ENCODE results near the gene MAGT1.
"Not testable (repeated sequence)": the region's sequence is repeated elsewhere in the genome, so short reads cannot be mapped to it uniquely, and the experiment has no call there.

Gene MAGT1

DNA sequence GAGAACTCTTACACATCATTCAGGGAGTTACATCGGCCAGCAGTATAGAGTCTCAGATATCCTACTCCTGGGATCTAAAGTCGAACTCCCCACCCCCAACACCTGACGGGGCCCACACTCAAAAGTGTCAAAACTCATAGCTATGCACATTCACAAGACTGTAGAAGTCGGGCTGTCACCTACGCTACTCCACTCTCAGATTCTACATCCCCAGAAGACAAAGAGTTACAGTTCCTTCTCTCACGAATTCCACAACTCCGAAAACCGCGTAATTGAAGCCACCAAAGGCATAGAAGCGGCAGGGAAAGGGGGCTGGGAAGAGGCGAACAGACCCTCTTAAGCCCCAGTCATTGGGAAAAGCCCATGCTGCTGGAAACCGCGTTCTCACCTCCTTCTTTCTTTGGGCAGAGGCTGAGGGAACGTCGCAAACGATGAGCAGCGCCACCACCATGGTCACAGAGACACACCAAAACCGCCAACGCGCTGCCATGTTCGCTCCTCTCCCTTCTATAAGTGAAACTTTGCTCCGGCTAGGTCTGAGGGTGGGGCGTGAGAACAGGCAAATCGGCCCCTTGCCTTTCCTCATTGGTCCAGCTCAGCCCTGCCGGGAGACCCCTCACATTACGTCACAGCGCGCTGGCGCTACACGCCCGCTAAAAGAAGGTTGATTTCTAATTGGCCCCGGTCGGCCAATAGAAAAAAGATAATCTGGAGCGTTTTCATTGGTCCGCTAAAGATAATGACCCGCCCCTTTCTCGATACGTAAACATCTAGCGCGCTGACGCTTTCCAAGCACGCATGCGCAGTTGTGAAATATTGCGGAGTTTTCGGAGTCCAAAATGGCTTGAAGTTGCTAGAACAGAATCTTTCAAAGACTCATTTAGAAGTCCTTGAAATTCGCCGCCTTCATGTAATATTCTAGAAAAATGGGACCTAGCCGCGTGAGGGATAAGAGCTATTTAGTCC is at the start of gene MAGT1:
Gene MAGT1, minus strand, starts transcription at position 515 of the 966 bp plus-strand sequence. Its CDS starts 25 bp downstream, at position 490.
- peak; percentile 93 to 97 (median 96) for DNase-seq

DNA sequence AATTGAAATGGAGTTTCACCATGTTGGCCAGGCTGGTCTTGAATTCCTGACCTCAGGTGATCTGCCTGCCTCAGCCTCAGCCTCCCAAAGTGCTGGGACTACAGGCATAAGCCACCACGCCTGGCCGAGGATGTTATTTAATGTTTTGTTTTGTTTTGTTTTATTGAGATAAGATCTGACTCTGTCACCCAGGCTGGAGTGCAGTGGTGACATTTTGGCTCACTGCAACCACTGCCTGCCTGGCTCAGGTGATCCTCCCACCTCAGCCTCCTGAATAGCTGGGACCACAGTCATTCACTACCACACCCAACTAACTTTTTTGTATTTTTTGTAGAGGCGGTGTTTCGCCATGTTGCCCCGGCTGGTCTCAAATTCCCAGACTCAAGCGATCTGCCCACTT is 49.8 kb upstream of the MAGT1 start:
- DNase-seq, result not testable (repeated sequence)

DNA sequence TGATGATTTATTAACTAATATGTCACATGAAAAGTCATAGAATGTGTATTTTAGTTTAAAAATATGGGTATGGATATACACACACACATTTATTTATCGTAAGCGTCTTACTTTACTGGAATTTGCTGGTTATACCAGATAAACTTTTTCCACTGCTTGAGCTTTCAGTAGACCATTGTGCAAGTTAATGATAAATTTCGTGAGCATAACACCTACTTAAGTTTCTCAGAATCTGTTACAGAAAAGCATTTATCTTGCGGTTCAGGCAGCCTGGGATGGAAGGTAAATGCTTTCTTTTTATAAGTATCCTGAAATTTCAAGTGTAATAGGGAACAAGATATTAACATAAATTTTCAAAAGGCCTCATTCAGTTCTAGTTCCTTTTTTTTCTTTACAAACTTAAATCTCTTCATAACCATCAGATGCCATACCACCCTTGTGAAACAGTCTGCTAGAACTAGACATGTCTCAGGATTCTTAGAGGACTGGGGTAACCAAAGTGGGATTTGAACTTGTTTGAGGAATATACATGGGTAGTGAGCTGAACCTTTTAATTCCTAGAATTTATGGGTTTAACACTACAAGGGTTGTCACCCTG is 42.9 kb upstream of the MAGT1 start:
- DNase-seq, result no peak

DNA sequence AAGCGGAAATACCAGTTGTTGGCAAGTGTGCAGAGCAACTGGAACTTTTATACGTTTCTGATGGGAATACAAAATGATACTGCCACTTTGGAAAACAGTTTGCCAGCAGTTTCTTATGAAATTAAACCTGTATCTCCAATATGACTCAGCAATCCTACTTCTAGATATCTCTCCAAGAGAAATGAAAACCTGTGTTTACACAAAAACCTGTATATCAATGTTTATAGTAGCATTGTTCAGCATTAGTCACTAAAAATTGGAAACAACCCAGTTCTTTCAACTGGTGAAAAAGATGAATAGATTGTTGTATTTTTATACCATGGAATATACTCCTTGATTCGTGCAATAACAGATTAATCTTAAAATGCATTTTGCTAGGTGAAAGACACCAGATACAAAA is 42.1 kb upstream of the MAGT1 start:
- DNase-seq, result no peak

DNA sequence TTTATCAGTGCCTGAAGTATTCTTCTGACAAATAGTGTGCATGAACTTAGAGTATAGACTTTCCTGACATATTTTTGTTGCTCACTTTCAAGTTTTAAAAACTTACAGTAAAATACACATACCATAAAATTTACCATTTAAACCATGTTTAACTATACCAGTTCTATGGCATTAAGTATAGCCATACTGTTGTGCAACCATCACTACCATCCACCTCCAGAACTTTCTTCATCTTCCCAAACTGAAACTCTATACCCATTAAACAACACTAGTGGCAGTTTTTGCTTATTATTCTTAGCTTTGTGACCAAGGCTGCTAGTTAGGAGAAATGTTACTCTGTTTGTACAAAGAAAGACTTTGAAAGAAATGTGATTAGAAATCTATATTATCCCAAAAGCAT is 41.1 kb upstream of the MAGT1 start:
- DNase-seq, result no peak

DNA sequence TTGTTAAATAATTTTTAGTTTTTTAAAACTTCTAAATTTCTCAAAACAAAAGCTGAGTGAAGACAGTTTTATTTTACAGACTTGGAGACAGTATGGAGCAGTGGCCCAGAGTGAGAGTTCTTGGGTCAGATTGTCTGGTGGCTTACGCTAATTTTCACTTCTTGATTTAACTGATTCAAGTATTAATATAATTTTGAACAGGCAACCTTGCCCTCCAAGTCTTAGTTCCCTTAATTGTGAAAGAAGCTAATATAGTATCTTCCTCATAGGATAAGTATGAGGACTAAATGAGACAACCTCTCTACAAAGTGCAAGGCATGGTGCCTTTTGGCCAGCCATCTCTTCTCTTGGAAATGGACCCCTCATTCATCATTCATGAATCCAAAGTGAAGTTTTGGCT is 40.7 kb upstream of the MAGT1 start:
- DNase-seq, result peak in 1 of 3 donors; percentile 37

DNA sequence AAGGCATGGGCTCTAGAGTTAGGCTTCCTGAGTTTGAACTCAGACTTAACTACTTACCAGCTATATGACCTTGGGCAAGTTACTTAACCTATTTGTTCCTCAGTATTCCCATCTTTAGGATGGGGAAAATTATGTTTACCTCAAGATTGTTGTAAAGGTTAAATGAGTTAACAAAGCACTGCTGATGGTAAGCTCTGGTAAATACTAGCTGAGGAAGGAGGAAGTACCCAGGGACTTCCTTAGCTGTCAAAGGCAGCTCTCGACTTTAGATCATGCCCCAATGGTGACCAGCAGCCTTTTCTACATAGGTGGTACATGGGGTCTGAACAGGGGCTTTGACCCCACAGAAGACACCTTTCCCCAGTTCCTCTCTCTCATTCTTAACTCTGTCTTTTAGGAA is 35.3 kb upstream of the MAGT1 start:
- peak in 1 of 3 donors; percentile 32 for DNase-seq

DNA sequence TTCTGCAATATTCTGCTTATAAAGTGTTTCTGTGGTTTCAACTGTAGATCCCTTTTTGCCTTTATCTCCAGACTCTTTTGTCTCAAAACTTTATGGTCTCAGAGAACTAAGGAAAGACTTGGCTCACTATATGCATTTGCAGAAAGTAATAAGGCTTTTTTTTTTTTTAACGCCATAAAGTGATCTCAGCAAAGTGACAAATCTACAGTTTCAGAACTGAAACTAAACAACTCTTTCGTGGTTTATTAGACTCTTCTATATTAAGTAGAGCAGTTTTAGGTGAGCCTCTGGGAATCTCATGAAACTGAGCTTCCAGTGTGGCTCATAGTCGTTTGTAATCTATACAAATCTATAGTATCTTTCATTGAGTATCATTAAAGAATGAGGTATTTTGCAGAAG is 30.5 kb upstream of the MAGT1 start:
- DNase-seq, result peak in 1 of 3 donors; percentile 20

DNA sequence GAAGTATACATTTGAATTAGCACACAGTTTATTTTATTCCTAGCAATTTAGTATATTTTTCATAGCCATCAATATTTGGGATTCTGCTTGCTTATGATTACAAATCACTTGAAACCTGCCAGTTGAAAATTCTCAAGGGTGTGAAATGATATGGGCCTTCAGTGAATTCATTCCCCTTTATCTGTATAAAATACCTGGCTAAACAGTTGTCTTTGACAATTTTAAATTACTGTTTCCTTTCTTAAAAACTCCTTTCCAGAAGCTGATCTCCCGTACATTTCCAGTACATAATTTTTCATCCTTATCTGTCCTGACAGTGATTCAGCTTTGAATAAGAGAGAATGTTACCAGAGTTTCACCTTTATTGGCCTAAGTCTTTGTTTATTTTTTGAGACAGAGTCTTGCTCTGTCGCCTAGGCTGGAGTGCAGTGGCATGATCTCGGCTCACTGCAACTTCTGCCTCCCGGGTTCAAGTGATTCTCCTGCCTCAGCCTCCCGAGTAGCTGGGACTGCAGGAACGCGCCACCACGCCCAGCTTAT is 29.2 kb upstream of the MAGT1 start:
- DNase-seq, result no peak

DNA sequence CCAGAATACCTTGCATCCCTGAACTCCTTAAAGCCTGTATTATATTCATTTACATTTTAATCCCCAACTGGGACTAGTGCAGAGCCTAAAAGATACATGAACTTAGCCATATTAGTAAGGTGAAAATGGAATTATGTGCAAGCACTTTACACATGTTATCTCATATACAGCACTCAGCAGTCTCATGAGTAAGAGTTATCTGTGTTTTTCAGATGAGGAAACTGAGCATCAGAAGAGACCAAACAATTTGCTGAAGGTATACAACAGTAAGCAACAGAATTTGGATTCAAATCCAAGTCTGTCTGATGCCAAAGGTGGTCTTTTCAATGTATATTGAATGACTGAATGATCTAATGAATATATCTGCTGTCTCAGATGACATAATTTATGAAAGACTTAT is 27.6 kb upstream of the MAGT1 start:
- no peak for DNase-seq

DNA sequence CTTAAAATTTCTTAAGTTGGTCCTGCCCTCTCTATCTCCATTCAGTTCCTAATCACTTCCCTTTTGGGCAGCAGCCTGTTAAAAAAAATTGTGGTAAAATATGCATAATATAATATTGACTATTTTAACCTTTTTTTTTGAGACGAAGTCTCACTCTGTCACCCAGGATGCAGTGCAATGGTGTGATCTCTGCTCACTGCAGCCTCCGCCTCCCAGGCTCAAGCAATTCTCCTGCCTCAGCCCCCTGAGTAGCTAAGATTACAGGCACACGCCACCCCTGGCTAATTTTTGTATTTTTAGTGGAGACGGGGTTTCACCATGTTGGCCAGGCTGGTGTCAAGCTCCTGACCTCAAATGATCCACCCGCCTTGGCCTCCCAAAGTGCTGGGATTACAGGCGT is 24.1 kb upstream of the MAGT1 start:
- not testable (repeated sequence) for DNase-seq

DNA sequence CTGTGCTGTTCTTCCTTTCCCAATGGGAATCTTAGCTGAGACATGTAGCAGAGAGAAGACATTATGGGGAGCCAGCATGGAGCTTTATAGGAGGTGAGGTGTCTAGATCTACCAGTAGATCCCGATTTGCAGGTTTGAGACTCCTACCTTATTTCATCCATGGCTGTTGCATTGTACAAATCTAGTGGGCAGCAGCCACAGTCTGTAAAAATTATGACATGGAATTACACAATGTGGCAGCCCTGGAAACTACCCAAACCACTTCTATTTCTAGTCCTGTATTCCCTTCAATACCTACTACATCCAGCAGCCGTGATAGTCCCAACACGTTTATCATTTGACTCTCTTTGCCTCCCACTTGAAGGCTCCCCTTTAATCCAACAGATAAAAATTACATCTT is 23.3 kb upstream of the MAGT1 start:
- peak; percentile 32 to 51 (median 43) for DNase-seq

DNA sequence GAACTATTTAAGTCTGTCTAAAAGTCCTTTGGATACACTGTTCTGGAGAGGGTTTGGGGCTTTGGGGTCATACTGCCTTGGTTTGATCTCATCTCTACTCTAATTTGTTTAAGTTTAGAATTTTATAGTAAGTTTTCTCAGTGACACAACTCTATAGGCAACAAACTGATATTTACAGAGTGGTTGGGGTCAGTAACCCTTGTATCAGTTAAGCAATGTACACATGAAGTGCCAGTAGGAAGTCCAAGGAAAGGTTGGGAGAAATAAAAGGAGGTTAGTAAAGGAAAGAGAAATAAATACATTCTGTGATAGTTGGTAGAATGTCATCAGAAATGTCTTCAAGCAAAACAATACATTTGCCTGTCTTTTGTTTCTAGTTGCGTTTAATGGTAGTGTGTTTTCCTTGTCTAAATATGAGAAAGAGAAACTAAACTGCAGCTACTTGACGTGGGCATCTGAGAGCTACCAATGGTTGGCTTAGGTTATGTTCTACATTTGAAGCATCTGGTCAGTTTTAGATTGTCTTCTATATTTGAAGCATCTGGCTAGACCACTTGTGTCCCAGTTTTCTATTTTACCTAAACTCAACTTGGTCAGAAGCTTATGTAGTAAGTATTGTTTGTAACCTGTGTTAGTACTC is 22.2 kb upstream of the MAGT1 start:
- no peak for DNase-seq

DNA sequence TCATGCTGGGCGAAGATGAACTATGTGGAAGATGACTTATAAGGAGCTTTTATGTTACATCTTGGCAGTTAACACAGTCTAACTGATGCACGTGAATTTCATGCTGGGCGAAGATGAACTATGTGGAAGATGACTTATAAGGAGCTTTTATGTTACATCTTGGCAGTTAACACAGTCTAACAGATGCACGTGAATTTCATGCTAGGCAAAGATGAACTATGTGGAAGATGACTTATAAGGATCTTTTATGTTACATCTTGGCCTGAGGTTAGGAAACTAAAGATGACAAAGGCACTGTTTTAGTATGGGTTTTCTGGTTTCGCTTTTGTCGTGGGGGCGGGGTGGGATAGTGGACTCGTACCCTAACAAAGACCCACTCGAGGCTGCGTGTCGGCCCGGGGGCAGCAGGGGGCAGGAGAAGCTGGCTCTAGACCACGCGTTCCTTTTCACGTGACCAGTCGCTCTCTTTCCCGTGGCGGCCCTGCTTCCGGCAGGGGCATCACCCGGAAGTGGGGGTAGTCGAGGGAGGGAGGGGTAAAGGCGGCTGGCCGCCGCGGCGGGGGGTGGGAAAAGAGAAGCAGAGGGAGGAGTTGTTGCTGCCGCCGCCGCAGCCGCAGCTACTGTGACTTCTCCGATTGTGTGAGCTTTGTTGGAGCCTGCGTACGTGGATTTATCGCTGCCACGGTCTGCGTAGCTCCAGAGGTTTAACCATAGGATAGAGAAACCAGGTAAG is 15.0 kb upstream of the MAGT1 start, which contains the start of gene ATP7A:
Gene ATP7A, plus strand, starts transcription at position 586 of the 733 bp plus-strand sequence. CDS start 60,949 bp downstream, outside the sequence.
- peak; percentile 91 to 94 (median 93) for DNase-seq

DNA sequence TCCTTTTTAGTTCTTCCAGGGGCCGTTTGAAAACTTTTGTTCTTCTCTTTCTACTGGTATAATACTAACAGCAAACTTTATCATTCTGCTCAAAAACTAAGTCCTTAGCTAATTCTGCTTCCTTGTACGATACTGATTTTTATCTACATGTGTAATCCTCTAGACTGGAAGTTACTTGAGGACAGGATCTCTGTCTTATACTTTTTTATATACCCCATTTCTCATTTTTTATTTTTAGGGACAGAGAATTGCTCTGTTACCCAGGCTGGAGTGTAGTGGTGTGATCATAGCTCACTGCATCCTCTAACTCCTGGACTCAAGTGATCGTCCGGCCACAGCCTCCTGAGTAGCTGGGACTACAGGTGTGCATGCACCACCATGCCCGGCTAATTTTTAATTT is 6.3 kb upstream of the MAGT1 start:
- no peak for DNase-seq

DNA sequence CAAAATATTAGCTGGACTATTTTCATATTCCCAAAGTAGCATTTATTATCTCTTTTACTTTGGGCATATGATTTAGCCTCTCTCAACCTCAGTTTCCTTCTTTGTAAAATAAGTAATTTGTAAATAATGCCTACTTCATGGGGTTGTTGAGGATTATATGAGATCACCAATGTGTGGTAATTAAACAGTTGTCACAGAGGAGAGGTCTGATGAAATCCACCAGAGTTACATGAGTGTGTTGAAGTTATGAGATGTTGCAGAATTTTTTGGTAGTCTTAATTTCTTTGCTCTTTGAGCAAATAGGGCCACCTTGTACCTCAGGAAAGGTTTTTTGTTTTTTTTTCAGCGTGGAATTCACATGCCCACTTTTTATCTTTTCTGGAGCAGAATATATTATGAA is 5.5 kb upstream of the MAGT1 start:
- DNase-seq, result peak in 2 of 3 donors; percentile 65 to 70

DNA sequence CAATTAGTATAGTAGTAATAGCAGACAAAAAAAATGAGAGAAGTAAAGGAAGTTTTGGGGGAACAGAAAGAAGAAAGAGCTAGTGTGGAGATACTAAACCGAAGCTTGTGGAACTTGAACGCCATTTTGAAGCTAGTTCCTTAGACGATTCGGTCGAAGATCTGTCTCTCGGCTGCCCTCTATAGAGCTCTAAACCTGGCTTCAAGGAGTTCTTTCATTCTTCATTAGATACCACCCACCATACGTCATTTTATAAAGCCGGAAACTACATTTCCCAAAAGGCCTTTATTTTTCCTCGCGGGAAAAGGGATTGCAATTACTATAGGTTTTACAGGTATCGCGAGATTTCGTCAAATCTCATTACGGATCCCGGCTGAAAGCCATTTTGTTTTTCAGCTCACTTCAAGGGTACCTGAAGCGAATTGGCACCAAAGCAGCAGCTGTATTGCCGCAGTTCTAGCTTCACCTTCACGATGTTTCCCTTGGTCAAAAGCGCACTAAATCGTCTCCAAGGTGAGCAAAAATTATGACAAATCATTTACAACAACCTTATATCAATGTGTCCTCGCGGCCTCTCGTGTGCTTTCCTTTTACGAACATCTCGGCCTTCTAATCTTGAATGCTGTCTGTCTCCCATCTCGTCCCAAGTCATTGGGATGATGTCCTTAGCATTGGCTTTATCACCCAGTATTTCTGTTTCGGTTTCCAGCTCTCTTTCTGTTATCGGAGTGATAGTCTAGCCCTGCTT is 4.0 kb upstream of the MAGT1 start, which contains the start of gene COX7B:
Gene COX7B, plus strand, starts transcription at position 388 of the 748 bp plus-strand sequence. Its CDS starts 86 bp downstream, at position 474.
- DNase-seq, result peak; percentile 87 to 98 (median 97)

DNA sequence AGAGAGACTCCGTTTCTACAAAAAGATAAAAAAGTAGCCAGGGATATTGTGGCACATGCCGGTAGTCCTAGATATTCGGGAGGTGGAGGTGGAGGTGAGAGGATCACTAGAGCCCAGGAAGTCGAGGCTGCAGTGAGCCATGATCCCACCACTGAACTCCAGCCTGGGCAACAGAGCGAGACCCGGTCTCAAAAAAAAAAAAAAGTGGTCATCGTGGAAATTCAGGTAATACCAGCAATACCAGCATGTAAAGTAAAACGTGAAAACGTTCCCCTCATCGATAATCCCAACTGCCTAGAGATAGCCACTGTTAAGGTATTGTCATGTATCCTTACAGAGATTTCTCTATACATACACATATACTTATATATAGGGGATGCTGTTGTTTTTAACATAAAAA is 1.5 kb downstream of the MAGT1 start:
- DNase-seq, result no peak

DNA sequence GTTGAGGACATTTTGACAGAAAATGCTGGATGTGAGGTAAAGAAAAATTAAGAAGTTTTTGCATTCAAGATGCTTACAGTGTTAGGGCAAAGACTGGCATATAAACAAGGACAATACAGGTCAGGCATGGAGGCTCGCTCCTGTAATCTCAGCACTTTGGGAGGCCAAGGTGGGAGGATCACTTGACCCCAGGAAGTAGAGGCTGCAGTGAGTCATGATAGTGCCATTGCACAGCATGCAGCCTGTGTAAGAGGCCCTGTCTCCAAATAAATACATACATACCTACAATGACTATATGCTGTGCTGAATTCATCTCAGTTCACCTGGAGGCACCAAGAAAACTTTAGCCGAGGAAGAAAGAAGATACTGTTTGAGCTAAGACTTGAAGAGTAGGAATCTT is 2.3 kb downstream of the MAGT1 start:
- DNase-seq, result no peak

DNA sequence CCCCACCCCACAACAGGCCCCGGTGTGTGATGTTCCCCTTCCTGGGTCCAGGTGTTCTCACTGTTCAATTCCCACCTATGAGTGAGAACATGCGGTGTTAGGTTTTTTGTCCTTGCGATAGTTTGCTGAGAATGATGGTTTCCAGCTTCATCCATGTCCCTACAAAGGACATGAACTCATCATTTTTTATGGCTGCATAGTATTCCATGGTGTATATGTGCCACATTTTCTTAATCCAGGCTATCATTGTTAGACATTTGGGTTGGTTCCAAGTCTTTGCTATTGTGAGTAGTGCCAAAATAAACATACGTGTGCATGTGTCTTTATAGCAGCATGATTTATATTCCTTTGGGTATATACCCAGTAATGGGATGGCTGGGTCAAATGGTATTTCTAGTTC is 13.8 kb downstream of the MAGT1 start:
- DNase-seq, result not testable (repeated sequence)

DNA sequence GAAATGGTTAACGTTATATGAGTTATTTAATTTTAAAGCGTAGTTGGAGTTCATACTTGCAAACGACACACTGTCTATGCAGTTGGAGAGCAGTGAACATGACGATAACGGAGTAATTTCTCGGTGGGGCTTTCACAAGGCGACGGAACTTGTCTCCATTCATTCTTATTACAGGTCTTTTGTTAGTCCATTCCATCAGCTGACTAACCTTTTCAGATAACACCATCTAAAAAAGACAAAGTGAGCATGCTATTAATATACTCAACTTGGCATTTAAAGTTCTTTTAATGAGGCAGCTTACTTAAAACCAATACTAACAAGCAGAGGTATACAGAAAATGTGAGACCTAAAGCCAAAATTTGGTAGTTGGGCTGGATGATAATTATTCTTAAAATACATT is 19.9 kb downstream of the MAGT1 start:
- DNase-seq, result no peak

DNA sequence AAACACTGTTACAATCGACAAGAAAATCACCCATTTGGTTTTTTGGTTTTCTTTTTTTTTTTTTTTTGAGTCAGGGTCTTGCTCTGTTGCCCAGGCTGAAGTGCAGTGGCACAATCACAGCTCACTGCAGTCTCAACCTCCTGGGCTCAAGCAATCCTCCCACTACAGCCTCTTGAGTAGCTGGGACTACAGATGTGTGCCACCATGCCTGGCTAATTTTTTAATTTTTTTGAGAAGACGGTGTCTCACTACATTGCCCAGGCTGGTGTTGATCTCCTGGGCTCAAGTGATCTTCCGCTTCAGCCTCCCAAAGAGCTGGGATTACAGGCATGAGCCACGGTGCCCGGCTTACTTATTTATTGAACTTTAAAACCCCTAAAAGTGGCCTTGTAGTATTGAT is 63.7 kb downstream of the MAGT1 start:
- not testable (repeated sequence) for DNase-seq
